HG02938 (cell line): ENCODE measurements around the gene SEC11C.

Experiments used
- ATAC-seq: cut with Tn5 transposase; IDR thresholded peaks from one replicate; pipeline ENCODE4 v1.9.1; 2021; ENCODE audit warnings: mild to moderate bottlenecking, moderate library complexity; ENCODE audit not compliant: unreplicated experiment

The SEC11C gene

DNA sequence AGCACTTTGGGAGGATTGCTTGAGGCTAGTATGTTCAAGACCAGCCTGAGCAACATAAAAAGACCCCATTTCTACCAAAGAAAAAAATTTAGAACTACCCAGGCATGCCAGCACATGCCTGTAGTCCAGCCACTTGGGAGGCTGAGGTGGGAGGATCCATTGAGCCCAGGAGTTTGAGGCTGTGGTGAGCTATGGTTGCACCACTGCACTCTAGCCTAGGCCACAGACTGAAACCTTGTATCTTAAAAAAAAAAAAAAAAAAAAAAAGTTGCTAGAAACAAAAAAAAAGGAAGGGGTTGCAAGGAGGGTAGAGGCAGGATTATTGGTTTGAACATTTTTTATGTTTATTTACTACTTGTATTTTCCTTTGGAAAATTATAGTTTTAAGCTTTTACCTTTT is 4.8 kb downstream of the SEC11C start:
- ATAC-seq = no peak

DNA sequence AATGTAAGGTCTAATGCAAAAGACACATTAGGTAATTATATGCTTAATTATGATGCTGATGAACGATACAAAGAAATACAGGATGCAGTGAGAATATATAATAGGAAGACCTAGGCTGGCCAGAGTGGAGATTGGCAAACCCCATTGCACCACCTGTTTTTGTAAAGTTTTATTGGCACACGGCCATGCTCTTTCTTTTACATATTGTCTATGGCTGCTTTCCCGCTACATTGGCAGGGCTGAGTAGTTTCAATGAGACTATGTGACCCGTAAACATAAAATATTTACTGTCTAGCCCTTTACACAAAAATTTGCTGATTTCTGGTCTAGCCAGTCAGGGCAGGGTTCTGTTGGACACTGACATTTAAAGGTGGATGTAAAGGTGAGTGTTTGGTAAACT is 5.4 kb downstream of the SEC11C start:
- ATAC-seq = no peak

DNA sequence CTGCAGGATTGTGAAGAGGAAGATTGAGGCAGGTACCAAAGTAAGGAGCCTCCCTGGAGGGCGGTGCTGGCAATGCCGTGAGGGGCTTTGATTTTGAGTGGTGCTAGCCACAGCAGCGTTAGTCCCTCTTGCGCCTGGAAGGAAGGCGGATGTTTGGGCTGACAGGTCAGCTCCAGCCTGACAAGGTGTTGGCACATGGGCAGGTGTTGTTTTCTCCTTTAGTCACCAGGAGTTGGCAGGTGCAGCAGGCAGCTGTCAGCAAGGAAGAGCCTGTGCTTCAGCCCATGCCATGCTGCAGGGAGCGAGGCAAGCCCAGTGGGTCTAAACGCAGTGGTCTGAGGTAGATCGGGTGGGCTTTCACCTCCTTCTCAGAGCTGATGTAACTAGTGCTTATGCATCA is 8.5 kb downstream of the SEC11C start:
- ATAC-seq = no peak

DNA sequence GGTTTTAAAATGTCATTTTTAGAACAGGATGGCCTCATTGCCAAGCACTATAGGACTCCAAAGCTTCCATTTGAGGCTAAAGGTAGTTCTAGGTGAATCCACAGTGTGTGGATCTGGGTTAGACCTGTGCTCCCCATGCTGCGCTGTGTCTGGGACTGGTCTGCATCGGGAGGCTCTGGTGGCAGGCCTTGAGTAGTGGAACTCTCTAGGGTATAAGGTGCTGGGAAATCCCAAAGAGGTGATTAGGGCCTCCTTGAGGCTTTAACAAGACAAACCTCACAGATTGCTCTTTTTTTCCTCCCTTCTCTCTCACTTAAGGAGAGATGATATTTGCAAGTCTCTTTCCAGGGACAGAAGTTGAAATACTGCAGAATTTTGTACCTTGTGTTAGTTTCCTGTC is 9.3 kb downstream of the SEC11C start:
- no peak for ATAC-seq

DNA sequence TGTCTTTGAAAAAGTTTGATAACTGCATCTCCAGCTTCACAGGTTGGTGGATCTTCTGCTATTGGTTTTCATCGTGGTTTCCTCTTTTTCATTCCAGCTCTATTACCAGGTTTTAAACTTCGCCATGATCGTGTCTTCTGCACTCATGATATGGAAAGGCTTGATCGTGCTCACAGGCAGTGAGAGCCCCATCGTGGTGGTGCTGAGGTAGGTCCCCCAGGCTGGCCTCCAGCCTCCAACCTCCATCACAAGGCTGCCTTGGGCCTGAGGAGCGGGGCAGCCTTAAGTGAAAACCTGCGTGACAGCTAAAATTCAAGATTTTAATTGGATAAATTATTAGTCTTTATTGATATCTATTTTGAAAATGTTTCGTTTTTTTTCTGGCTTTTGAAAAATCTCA is 9.7 kb downstream of the SEC11C start:
- no peak for ATAC-seq

DNA sequence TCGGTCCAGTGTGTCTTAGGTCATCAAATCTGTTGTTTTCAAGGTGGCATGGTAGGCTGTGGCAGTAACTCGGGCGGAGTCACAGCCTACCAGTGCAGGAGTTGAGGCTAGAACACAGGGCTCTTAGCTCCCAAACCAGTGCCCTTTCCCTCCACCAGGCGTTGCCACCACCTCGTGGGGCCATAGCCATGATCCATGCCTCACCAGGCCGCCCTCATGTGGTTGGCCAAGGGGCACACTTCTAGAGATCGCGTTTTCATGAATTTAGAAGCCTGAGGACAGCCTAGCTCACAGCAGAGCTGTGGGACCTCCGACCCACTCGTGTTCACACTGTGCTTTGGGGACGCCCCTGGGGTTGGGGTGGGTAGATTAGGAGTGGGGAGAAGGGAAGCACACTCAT is 10.6 kb downstream of the SEC11C start:
- ATAC-seq = no peak

DNA sequence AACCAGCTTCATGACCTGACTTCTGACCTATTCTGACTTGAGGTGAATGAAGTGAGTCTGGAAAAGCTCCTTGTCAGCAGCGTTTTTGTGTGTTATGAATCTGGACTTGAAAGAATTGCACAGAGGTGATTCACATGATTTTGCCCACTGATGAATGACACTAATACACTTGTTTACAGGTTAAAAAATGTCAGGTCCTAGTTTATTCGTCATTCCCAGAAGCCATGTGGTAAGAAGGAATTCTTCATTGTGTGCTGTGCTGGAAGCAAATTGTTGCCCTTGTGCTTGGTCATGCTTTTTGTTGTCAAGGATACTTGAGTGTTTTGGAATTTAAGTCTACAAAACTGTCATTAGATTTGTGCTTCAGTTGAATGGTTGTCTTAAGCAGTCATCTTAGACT is 15.5 kb downstream of the SEC11C start:
- no peak for ATAC-seq

DNA sequence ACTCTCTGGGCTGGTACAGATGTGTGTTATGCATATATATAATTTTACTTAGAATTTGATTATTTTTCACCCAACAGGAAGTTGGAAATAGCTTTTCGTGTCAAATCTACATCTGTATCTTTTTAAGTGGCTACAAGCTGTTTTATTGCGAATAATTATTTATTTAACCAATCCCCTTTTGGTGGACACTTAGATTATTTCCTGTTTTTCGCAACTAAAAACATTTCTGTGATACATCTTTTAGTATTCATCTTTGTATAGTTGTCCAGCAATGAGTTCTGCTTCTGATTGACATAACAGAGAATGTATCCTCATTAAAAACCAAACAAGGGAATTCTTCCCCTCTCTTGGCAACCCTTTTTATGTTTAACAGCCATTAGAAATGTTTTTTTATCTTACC is 16.6 kb downstream of the SEC11C start:
- ATAC-seq = no peak

DNA sequence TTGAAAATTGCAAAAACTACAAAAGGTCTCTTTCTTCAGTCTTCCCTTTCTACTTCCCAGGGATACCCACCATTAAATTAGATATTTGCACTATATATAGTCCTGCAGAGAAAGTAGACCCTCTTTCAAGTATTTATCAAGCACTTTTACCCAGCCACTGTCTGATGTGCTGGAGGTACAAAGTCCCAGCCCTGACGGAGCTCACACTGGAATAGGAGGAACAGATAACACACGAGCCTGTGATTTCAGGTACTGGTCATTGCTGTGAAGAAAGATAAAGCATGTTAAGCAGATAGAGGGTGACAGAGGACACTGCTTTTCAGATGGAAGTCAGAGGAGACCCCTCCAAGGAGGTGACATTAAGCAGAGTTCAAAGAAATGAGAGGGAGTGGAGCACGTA is 19.6 kb downstream of the SEC11C start:
- no peak for ATAC-seq

DNA sequence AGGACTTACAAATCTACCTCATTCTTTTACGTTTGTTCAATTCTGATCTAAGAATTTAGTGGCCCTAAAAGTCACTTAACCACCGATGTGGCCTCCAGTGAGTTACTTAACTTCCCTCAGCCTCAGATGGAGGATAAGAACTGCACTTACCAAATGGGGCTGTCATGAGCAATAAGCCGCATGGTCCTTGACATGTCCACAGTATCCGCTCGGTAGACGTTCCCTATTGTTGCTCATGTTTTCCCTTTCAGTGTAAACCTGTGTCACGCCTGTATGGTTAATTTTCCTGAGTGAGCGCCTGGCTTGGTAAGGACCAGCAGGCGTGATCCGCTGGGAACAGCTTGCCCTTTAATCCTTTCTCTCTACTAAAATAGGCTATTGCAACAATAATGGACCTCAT is 20.3 kb downstream of the SEC11C start:
- no peak for ATAC-seq

DNA sequence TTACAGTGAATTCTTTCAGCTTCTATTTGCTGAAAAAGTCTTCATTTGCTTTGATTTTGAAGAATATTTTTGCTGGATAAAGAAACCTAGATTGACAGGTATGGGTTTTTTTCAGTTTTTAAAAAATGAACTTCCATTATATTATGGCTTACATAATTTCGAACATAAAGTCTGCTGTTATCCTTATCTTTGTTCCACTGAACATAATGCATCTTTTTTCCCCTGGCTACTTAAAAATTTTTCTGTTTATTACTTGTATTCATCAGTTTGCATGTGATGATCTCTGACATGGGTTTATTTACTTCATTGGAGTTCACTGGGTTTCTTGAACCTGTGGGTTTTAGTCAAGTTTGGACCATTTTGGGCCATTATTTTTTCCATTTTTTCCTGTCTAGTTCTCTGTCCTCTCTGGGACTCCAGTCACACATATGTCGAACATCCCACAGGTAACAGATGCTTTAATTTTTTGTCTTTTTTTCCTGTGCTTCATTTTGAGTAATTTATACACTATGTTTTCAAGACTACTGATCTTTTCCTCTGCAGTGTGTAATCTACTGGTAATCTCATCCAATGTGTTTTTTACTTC is 33.1 kb downstream of the SEC11C start:
- ATAC-seq = no peak

DNA sequence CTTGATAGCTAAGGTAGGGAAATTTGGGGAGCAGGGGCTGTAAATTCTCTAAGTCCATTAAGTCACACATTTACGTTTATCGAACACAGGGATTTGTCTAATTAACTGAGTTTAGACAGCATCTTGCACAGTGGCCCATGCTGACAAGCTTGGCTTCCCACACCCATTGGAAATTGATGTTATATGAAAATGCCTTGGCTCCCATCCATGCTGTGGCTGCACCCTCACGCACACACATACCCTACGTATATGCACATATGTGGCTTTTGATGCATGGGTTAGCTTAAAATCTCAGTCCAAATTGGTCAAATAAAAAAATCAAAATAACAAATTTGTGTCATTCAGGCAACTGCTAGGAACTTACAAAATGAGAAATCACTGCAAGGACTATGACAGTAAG is 37.8 kb downstream of the SEC11C start:
- no peak for ATAC-seq

DNA sequence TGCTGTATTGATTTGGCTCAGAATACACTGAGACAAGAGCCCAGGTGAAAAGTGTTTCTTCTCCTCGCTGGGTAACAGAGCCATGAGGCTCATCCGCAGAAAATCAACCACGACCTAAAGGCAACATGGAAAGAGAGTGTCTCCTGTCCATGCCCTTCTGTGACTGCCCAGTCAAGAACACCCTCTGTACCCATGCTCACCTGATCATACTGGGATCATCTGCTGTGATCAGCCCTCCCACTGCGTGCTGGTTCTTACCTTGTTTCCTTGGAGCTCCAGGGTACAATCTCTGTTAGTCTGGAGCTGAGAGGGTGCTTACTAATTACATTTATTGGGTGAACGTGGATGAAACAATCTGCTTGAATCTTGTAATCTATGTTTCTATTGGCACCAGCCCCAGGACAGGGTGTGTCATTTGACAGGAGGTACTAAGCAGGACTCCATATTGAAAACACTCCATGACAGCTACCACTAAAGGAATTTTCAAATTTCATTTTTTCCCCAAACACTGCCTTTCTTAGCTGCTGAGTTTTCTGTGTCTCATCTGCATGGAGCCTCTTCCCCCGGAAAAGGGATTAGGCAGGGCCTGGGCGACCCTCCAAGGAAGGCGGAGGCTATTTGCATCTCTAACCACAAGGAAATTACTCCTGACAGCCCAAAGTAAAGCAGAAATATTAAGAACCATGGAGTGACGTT is 40.6 kb downstream of the SEC11C start:
- no peak for ATAC-seq

DNA sequence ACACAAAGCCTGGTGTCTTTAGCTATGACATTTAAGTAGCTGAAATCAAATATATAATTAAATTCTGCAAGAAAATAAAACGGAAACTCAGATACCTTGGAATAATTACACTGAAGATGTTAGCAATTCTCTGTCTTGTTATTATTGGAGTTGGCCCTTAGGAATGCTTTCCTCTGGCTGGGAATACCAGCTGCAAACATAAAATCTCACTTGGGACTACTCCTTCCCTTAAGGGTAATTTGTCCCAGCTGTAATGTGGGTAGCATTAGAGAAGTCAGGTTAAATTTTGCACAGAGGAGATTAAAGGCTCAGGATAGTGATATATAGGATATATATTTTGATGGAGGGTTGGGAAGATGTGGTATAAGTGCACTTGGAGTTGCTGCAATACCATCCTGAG is 43.0 kb downstream of the SEC11C start:
- ATAC-seq = no peak

DNA sequence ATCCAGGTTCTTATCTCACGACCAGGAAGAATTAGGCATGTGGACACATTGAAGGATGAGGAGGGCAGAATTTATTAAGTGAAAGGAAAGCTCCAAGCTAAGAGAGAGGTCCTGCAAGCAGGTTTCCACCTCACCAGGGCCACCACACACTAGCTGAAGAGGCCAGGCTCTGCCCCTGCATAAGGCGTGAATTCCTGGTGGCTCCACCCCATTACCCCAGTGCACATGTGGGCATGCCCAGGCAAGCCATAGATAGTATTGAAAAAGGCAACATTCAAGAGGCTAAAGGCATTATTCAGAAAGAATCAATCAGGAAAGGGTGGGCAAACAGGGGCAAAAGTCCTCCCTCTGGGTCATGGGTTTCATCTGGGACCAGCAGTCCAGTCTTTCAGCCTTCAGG is 49.3 kb downstream of the SEC11C start:
- ATAC-seq = no peak

DNA sequence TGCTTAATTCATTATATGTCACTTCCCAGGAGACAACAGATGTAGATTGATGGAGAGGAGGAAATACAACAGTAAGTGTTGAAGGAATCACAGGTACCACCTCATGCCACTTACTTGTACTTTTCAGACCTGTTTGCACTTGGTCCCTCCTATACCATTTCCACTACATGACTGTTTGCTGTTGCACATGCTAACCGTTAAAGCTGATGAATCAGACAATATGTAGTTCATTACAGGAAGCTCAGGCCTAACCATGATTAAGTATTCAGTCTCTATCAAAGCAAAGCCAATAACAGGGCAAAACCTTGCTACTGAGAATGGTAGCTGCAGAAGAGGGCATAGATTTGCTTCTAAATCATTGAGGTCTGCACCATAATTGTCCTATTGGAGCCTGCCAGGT is 50.1 kb downstream of the SEC11C start:
- no peak for ATAC-seq

DNA sequence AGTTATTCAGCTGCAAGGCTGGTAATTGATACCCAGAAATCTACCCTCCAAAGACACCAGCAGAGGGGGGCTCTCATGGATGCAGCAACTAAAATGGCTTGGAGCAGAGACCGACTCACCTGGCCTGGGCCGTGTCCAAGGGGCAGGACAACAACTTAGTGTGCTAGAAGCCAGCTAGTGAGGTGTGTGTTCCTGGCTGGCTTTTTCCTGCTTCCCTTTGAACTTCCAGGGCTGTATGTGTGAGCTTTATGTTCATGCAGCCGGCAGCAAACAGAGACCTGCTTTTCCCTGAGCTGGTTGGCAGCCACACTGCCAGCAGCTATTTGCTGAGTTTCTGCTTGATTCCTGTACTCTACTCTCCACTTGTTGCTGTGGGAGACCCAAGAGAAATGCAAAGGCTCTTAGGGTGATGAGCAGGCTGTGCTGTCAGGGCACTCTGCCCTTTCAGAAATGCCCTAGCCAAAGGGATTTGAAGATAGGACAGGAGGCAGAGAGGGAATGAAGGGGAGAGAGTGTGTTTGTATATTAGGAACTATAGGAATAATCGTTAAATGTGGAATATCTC is 56.6 kb downstream of the SEC11C start:
- no peak for ATAC-seq

DNA sequence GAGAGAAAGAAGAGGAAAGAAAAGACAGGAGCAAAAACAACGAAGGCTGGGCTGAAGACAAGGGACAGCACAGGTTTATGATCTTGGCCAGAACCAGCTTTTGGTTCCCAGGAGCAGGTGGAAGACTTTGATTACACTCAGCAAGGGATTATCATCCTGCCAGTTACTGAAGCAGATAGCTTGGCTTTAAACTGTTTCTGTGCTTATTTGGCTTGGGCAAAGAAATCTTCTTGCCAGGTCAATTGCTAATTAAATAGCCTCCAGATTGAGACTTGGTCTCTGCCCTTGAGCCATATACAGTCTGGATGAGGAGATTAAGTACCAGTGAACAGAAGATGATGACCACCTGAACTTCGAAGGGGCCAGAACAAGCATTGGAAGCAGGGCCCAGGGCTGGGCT is 58.0 kb downstream of the SEC11C start:
- no peak for ATAC-seq

DNA sequence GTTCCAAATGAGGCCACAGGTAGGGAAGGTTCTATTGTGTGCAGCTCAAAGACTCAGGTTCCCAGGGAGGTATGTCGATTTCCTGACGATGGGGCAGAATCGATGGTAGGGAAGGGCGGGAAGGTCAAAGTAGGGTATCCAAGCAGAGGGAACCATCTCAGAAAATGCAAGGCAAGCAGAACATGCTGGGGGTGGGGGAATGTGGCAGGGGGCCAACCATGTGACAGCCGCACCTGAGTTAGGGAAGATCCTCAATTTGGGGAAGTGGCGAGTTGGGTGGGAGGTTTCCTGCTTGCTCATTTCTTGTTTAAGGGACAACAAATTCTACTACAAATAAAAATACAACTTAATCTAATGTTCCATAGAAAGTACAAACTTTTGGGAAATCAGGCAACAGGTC is 58.5 kb downstream of the SEC11C start:
- ATAC-seq = no peak

DNA sequence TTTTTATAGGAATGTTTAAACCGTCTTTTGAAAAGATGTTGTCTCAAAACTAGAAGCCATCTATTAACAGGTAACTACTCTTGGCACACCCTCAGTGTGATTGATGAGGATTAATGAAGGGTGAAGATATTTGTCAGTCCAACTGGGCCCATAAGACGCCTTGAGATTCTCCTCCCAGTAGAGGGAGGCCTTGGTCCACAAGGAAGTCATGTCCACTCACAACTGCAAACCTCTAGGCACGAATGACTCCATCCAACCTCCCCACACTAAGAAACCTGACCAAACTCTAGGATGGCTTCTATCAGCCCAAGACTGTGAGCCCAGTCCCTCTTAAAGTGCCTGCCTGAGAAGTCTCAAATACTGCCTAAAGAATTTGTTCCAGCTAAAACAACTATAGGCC is 61.1 kb downstream of the SEC11C start:
- ATAC-seq = no peak

DNA sequence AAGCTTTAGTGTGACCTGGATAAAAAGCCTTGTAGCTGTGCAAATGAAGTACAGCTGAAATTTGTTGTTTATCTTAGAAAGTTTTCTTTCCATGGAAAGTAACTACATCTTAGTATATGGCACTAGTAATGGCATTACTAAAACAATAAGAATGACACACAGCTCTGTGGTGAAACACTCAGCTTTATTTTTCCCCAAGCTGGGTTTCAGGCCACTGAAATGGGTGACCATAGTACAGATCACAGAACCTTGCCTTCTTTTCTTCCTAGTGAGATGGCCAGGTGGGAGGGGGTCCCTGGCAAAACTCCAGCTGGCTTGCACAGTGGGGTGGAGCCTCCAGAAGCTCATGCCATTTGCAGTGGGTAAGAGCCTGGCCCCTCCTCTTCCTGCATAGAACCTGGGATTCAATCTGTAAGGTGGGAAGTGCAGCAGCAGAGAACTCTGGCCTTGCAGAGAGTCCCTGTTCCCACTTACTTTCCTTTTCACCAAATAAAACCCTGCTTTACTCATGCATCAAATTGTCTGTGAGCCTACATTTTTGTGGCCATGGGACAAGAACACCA is 62.7 kb downstream of the SEC11C start:
- ATAC-seq = no peak

DNA sequence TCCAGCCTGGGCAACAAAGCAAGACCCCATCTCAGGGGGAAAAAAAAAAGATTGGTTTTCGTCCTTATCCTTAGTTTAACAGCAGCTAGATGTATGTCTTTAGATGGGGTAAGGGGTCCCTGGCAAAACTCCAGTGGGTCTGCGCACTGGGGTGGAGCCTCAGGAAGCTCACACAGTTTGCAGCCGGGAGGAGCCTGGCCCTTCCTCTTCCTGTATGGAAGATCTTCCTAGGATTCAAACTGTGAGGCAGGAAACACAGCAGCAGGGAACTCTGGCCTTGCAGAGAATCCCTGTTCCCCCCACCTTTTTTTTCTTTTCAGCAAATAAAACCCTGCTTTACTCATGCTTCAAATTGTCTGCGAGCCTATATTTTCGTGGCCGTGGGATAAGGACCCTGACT is 67.8 kb downstream of the SEC11C start:
- ATAC-seq = no peak
